ENCODE results near the gene NRP2. TPM values are rescaled to one million over a fixed set of nuclear protein-coding genes. Genes with fewer than 3 reads are reported as not detected.

The NRP2 gene
- total RNA-seq, 6 donors from 2014 or later, result 61.4 to 99.4 (median 71.8) TPM

GRCh38 chr2:205815673-205816072 is 133.4 kb downstream of the NRP2 start:
- TF ChIP-seq POLR2A (IDR thresholded peaks at IDR 0.05) (no peak), POLR2AphosphoS5 (IDR thresholded peaks at IDR 0.05) (no peak), CTCF (IDR thresholded peaks at IDR 0.05) (no peak), EP300 (IDR thresholded peaks at IDR 0.05) (no peak)
- Histone ChIP-seq H3K36me3 (no peaks in the 10 kb centered on the region), H3K4me3 (no peak overlapping the region), H3K4me1 (no peaks in the 10 kb centered on the region), H3K9me3 (no peaks in the 10 kb centered on the region), H3K27ac (no peak overlapping the region), H3K27me3 (no peaks in the 10 kb centered on the region)
- ATAC-seq (ENCODE audit: low FRiP score in 2 of 2) (no peak), DNase-seq (no peak)
- 72 to 76% methylated on average over 3 of the region's 3 CpGs for WGBS, 2 donors

- DNase-seq, result no peak
Observed at GRCh38 chr2:205816268-205816667, 134.0 kb downstream of the NRP2 start.

GRCh38 chr2:205822579-205822978 is 140.3 kb downstream of the NRP2 start:
- TF ChIP-seq POLR2A (IDR thresholded peaks at IDR 0.05), result no peak
- no peak for TF ChIP-seq CTCF (IDR thresholded peaks at IDR 0.05)

More at GRCh38 chr2:205816268-205816667, 134.0 kb downstream of the NRP2 start:
- Histone ChIP-seq H3K36me3 (no peaks in the 10 kb centered on the region), H3K27ac (no peak overlapping the region), H3K27me3 (no peaks in the 10 kb centered on the region), H3K4me1 (no peaks in the 10 kb centered on the region), H3K4me3 (no peak overlapping the region), H3K9me3 (no peaks in the 10 kb centered on the region)
- TF ChIP-seq POLR2A (IDR thresholded peaks at IDR 0.05) (no peak), POLR2AphosphoS5 (IDR thresholded peaks at IDR 0.05) (no peak), CTCF (IDR thresholded peaks at IDR 0.05) (no peak), EP300 (IDR thresholded peaks at IDR 0.05) (no peak)
- ATAC-seq (ENCODE audit: low FRiP score in 2 of 2), result no peak

GRCh38 chr2:205827809-205828365 is 145.6 kb downstream of the NRP2 start:
- H3K4me3 ChIP-seq, result no peak overlapping the region
- no peak for DNase-seq
- TF ChIP-seq POLR2A (IDR thresholded peaks at IDR 0.05) (no peak), POLR2AphosphoS5 (IDR thresholded peaks at IDR 0.05) (no peak), CTCF (IDR thresholded peaks at IDR 0.05) (no peak), EP300 (IDR thresholded peaks at IDR 0.05) (no peak)
- no peaks in the 10 kb centered on the region for H3K36me3 ChIP-seq
- ATAC-seq (ENCODE audit: low FRiP score in 2 of 2), result no peak
- H3K4me1 ChIP-seq, result no peaks in the 10 kb centered on the region
- no peak overlapping the region for H3K27ac ChIP-seq
- H3K9me3 ChIP-seq, result no peaks in the 10 kb centered on the region
- 80 to 86% methylated on average over 9 of the region's 9 CpGs for WGBS, 2 donors
- no peaks in the 10 kb centered on the region for H3K27me3 ChIP-seq

More at GRCh38 chr2:205822579-205822978, 140.3 kb downstream of the NRP2 start:
- WGBS, 2 donors, result 97 to 98% methylated on average over 2 of the region's 2 CpGs
- Histone ChIP-seq H3K4me1 (no peaks in the 10 kb centered on the region), H3K9me3 (no peaks in the 10 kb centered on the region), H3K27ac (no peak overlapping the region), H3K27me3 (no peaks in the 10 kb centered on the region), H3K4me3 (no peak overlapping the region), H3K36me3 (no peaks in the 10 kb centered on the region)
- DNase-seq (no peak), ATAC-seq (ENCODE audit: low FRiP score in 2 of 2) (no peak)

GRCh38 chr2:205833864-205834263 is 151.6 kb downstream of the NRP2 start:
- Histone ChIP-seq H3K9me3 (peaks cover 0 to 2% (median 0%) of the 10 kb centered on the region in 4 donors), H3K36me3 (no peaks in the 10 kb centered on the region), H3K27me3 (no peaks in the 10 kb centered on the region), H3K4me1 (peaks cover 0 to 8% (median 0%) of the 10 kb centered on the region in 4 donors), H3K4me3 (no peak overlapping the region), H3K27ac (no peak overlapping the region)
- ATAC-seq (ENCODE audit: low FRiP score in 2 of 2), result no peak
- DNase-seq, result no peak
- WGBS, 2 donors, result 55 to 79% methylated on average over 2 of the region's 2 CpGs
- TF ChIP-seq CTCF (IDR thresholded peaks at IDR 0.05), result no peak
- TF ChIP-seq EP300 (IDR thresholded peaks at IDR 0.05), result no peak
- no peak for TF ChIP-seq POLR2AphosphoS5 (IDR thresholded peaks at IDR 0.05)
- no peak for TF ChIP-seq POLR2A (IDR thresholded peaks at IDR 0.05)

All from upper lobe of left lung (tissue), 6 donors.